ENCODE measurements around the gene PANK4.

DNA sequence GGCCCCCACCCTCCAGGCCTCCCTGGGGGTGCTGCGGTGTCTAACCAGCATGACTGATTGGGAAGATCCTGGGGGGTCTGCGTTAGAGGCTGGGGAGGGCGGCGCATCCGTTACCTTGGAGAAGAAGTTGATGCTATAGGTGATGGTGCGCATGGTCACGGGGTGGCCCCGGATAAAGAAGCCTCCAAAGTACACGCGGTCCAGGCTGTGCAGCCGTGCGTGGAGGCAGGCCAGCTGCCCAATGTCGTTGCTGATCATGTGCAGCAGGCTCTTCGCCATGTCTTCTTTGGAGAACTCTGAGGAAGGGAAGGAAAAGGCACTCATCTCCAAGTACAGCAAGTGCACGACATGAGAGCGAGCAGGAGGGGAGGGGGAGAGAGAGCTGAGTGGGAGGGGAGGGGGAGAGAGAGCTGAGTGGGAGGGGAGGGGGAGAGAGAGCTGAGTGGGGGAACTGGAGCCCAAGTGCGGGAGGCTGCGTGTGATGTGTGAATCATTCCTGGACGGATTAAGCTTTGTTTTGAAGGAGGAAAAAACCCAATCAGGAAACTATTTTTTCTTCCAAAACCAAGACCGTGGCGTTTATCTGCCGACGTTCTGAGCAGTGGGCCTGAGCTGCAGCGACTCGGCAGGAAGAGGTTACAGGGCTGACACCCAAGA lies 7.2 kb downstream of the PANK4 start:
- no peak for TF ChIP-seq EGR1 (IDR thresholded peaks at IDR 0.05; ENCODE audit: low read depth in 2 of 2)
- TF ChIP-seq, protein P1, sequence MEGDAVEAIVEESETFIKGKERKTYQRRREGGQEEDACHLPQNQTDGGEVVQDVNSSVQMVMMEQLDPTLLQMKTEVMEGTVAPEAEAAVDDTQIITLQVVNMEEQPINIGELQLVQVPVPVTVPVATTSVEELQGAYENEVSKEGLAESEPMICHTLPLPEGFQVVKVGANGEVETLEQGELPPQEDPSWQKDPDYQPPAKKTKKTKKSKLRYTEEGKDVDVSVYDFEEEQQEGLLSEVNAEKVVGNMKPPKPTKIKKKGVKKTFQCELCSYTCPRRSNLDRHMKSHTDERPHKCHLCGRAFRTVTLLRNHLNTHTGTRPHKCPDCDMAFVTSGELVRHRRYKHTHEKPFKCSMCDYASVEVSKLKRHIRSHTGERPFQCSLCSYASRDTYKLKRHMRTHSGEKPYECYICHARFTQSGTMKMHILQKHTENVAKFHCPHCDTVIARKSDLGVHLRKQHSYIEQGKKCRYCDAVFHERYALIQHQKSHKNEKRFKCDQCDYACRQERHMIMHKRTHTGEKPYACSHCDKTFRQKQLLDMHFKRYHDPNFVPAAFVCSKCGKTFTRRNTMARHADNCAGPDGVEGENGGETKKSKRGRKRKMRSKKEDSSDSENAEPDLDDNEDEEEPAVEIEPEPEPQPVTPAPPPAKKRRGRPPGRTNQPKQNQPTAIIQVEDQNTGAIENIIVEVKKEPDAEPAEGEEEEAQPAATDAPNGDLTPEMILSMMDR (IDR thresholded peaks at IDR 0.05; ENCODE audit: low read depth, low read length, missing input control), result no peak
- TF ChIP-seq SP1 (IDR thresholded peaks at IDR 0.05), result no peak
- no peak for TF ChIP-seq JUND (IDR thresholded peaks at IDR 0.05)
- no peak for TF ChIP-seq YY1 (IDR thresholded peaks at IDR 0.05)
- TF ChIP-seq, protein P2, sequence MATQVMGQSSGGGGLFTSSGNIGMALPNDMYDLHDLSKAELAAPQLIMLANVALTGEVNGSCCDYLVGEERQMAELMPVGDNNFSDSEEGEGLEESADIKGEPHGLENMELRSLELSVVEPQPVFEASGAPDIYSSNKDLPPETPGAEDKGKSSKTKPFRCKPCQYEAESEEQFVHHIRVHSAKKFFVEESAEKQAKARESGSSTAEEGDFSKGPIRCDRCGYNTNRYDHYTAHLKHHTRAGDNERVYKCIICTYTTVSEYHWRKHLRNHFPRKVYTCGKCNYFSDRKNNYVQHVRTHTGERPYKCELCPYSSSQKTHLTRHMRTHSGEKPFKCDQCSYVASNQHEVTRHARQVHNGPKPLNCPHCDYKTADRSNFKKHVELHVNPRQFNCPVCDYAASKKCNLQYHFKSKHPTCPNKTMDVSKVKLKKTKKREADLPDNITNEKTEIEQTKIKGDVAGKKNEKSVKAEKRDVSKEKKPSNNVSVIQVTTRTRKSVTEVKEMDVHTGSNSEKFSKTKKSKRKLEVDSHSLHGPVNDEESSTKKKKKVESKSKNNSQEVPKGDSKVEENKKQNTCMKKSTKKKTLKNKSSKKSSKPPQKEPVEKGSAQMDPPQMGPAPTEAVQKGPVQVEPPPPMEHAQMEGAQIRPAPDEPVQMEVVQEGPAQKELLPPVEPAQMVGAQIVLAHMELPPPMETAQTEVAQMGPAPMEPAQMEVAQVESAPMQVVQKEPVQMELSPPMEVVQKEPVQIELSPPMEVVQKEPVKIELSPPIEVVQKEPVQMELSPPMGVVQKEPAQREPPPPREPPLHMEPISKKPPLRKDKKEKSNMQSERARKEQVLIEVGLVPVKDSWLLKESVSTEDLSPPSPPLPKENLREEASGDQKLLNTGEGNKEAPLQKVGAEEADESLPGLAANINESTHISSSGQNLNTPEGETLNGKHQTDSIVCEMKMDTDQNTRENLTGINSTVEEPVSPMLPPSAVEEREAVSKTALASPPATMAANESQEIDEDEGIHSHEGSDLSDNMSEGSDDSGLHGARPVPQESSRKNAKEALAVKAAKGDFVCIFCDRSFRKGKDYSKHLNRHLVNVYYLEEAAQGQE (IDR thresholded peaks at IDR 0.05), result no peak

Measured in liver (tissue), 3 donors.